MM.1S (cell line): ENCODE measurements around the gene GADD45G.

ENCODE experiments used
- DNase-seq: peaks from one replicate; pipeline ENCODE4 v3.0.0-alpha.2; 2015
- H2AFZ ChIP-seq: fragments of 300-600 bp; sonication (generic); 2 replicates; pipeline ENCODE4 v1.6.0; 2016; ENCODE audit warnings: antibody characterized with exemption, low read length
- H3F3A ChIP-seq: fragments of 300-600 bp; sonication (generic); 2 replicates; pipeline ENCODE4 v1.6.1; 2016; ENCODE audit warnings: mild to moderate bottlenecking, antibody characterized with exemption, low read length, moderate library complexity, mixed read lengths; ENCODE audit not compliant: insufficient read depth
- H3K27ac ChIP-seq: fragments of 300-600 bp; sonication (generic); 2 replicates; pipeline ENCODE4 v1.5.1; 2016; ENCODE audit warnings: mild to moderate bottlenecking, low read length
- H3K27me3 ChIP-seq: fragments of 300-600 bp; sonication (generic); replicated peaks from 2 replicates; pipeline ENCODE4 v1.6.0; 2016; ENCODE audit warnings: low read length; ENCODE audit not compliant: insufficient read depth
- H3K36me3 ChIP-seq: fragments of 300-600 bp; sonication (generic); replicated peaks from 2 replicates; pipeline ENCODE4 v1.6.1; 2016; ENCODE audit warnings: mild to moderate bottlenecking, low read length, mixed read lengths; ENCODE audit not compliant: insufficient read depth
- H3K4me1 ChIP-seq: fragments of 300-600 bp; sonication (generic); 2 replicates; pipeline ENCODE4 v1.6.1; 2016; ENCODE audit warnings: low read length, mixed read lengths
- H3K4me2 ChIP-seq: fragments of 300-600 bp; sonication (generic); 2 replicates; pipeline ENCODE4 v1.6.0; 2016; ENCODE audit warnings: low read depth, low read length
- H3K4me3 ChIP-seq: fragments of 300-600 bp; sonication (generic); 2 replicates; pipeline ENCODE4 v1.5.1; 2016; ENCODE audit warnings: low read length, mixed read lengths
- H3K79me2 ChIP-seq: fragments of 300-600 bp; sonication (generic); 2 replicates; pipeline ENCODE4 v1.6.1; 2016; ENCODE audit warnings: mixed run types, low read length, mixed read lengths
- H3K9ac ChIP-seq: fragments of 300-600 bp; sonication (generic); 2 replicates; pipeline ENCODE4 v1.6.1; 2016; ENCODE audit warnings: low read length, mixed read lengths
- H3K9me2 ChIP-seq: fragments of 300-600 bp; sonication (generic); replicated peaks from 2 replicates; pipeline ENCODE4 v1.6.1; 2016; ENCODE audit warnings: mild to moderate bottlenecking, low read length, mixed read lengths; ENCODE audit not compliant: insufficient read depth
- H3K9me3 ChIP-seq: fragments of 300-600 bp; sonication (generic); replicated peaks from 2 replicates; pipeline ENCODE4 v1.6.1; 2016; ENCODE audit warnings: mild to moderate bottlenecking, low read length, mixed read lengths; ENCODE audit not compliant: insufficient read depth
- H4K20me1 ChIP-seq: fragments of 300-600 bp; sonication (generic); 2 replicates; pipeline ENCODE4 v1.6.1; 2016; ENCODE audit warnings: mild to moderate bottlenecking, low read length, moderate library complexity, mixed read lengths; ENCODE audit not compliant: insufficient read depth
- EZH2 ChIP-seq: fragments of 300-600 bp; sonication (generic); optimal IDR thresholded peaks from 2 replicates; pipeline ENCODE3; 2017; ENCODE audit warnings: low read depth, mild to moderate bottlenecking, antibody characterized with exemption, low read length, mixed read lengths
- EZH2phosphoT487 ChIP-seq: fragments of 300-600 bp; sonication (generic); IDR thresholded peaks from 2 replicates; pipeline ENCODE4 v1.6.1; 2018; ENCODE audit warnings: antibody characterized with exemption, low read length
- TF ChIP-seq, protein P1 (sequence below): fragments of 300-600 bp; sonication (generic); IDR thresholded peaks from 2 replicates; pipeline ENCODE4 v1.5.1; 2016; ENCODE audit warnings: antibody characterized with exemption, low read length, mixed read lengths

The GADD45G gene

GRCh38 chr9:89579741-89580385 is 24.9 kb upstream of the GADD45G start:
- H3K27me3 ChIP-seq = no peaks in the 10 kb centered on the region
- no peak overlapping the region for H2AFZ ChIP-seq
- H3K79me2 ChIP-seq = no peaks in the 10 kb centered on the region
- no peaks in the 10 kb centered on the region for H3F3A ChIP-seq
- H3K27ac ChIP-seq = no peak overlapping the region
- H4K20me1 ChIP-seq = no peaks in the 10 kb centered on the region
- no peak for DNase-seq
- TF ChIP-seq, protein P1, sequence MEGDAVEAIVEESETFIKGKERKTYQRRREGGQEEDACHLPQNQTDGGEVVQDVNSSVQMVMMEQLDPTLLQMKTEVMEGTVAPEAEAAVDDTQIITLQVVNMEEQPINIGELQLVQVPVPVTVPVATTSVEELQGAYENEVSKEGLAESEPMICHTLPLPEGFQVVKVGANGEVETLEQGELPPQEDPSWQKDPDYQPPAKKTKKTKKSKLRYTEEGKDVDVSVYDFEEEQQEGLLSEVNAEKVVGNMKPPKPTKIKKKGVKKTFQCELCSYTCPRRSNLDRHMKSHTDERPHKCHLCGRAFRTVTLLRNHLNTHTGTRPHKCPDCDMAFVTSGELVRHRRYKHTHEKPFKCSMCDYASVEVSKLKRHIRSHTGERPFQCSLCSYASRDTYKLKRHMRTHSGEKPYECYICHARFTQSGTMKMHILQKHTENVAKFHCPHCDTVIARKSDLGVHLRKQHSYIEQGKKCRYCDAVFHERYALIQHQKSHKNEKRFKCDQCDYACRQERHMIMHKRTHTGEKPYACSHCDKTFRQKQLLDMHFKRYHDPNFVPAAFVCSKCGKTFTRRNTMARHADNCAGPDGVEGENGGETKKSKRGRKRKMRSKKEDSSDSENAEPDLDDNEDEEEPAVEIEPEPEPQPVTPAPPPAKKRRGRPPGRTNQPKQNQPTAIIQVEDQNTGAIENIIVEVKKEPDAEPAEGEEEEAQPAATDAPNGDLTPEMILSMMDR = no peak
- no peak for TF ChIP-seq EZH2
- TF ChIP-seq EZH2phosphoT487 = no peak
- H3K36me3 ChIP-seq = no peaks in the 10 kb centered on the region
- H3K9me2 ChIP-seq = no peaks in the 10 kb centered on the region
- no peak overlapping the region for H3K9ac ChIP-seq
- H3K4me2 ChIP-seq = no peak overlapping the region
- no peaks in the 10 kb centered on the region for H3K9me3 ChIP-seq
- H3K4me3 ChIP-seq = no peak overlapping the region
- H3K4me1 ChIP-seq = no peaks in the 10 kb centered on the region

DNA sequence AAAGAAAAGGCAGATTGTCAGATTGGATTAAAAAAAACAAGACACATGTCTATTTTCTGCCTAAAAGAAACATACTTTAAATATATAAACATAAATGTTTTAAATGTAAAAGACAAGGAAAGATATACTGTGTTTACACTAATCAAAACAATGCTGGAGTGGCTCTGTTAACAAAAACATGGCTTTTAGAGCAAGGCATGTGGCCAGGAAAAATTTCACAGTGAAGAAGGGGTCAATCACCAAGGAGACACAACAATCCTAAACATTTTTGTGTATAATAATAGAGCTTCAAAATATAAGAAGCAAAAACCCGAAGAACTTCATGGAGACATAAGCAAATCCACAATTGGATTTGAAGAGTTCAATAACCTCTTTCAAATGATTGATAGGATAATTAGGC is 18.5 kb upstream of the GADD45G start:
- H3K36me3 ChIP-seq = no peaks in the 10 kb centered on the region
- no peaks in the 10 kb centered on the region for H3K27me3 ChIP-seq
- H3K9me2 ChIP-seq = no peaks in the 10 kb centered on the region
- H3K9ac ChIP-seq = no peak overlapping the region
- no peaks in the 10 kb centered on the region for H3F3A ChIP-seq
- no peak overlapping the region for H3K4me3 ChIP-seq
- no peaks in the 10 kb centered on the region for H3K79me2 ChIP-seq
- H4K20me1 ChIP-seq = no peaks in the 10 kb centered on the region
- no peaks in the 10 kb centered on the region for H3K9me3 ChIP-seq
- H2AFZ ChIP-seq = no peak overlapping the region
- no peak overlapping the region for H3K4me2 ChIP-seq
- TF ChIP-seq, protein P1 = no peak
- no peaks in the 10 kb centered on the region for H3K4me1 ChIP-seq
- DNase-seq = no peak
- H3K27ac ChIP-seq = no peak overlapping the region

DNA sequence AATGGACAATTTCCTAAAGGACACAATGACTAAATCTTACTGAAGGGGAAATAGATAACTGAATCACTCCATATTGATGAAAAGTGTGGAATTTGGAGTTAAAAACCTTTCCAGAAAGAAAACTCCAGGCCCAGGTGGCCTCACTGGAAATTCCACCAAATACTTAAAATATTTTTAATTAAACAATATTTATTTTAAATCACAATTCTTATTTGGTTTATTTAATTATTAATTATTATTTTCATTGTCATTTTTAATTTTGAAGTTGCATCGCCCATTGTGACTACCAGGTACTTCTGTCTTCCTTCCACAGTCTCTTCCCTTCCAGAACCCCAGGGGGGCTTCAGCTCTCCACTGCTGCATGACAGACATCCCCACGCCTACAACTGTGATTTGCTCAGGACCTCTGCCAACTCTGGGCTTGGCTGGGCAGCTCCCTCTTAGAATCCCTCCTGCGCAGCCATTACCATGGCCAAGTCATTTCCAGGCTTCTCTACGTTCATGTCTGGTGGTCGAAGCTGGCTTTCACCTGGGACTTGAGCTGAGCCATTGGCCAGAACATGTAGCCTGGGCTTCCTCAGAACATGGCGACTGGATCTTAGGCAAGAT is 16.4 kb upstream of the GADD45G start:
- no peaks in the 10 kb centered on the region for H3K9me3 ChIP-seq
- no peaks in the 10 kb centered on the region for H3K79me2 ChIP-seq
- no peaks in the 10 kb centered on the region for H3K9me2 ChIP-seq
- H3K4me2 ChIP-seq = no peak overlapping the region
- H3K36me3 ChIP-seq = no peaks in the 10 kb centered on the region
- H2AFZ ChIP-seq = no peak overlapping the region
- 0 out of 2 replicates have a peak, but pooled peaks cover 1% of the 10 kb centered on the region for H3K27me3 ChIP-seq
- no peak for DNase-seq
- H3K4me1 ChIP-seq = no peaks in the 10 kb centered on the region
- TF ChIP-seq EZH2 (no peak), EZH2phosphoT487 (no peak)
- TF ChIP-seq, protein P1 = no peak
- no peak overlapping the region for H3K27ac ChIP-seq
- H3K9ac ChIP-seq = no peak overlapping the region
- no peak overlapping the region for H3K4me3 ChIP-seq
- H4K20me1 ChIP-seq = no peaks in the 10 kb centered on the region
- H3F3A ChIP-seq = no peaks in the 10 kb centered on the region
